Loucy (cell line): ENCODE measurements around the gene PLEKHG4.

Experiments
- H2AFZ ChIP-seq: fragments of 200-600 bp; sonication (generic); 2 replicates; pipeline ENCODE4 v1.6.0; 2016; ENCODE audit warnings: antibody characterized with exemption, mild to moderate bottlenecking, low read length, moderate library complexity
- H3F3A ChIP-seq: fragments of 200-600 bp; 2 replicates; pipeline ENCODE4 v1.6.0; 2016; ENCODE audit warnings: antibody characterized with exemption, low read depth, mild to moderate bottlenecking
- H3K27me3 ChIP-seq: fragments of 200-600 bp; sonication (generic); 2 replicates; pipeline ENCODE4 v1.6.1; 2014; ENCODE audit warnings: low read length, mild to moderate bottlenecking; ENCODE audit not compliant: insufficient read depth, poor library complexity, severe bottlenecking
- H3K36me3 ChIP-seq: fragments of 200-600 bp; sonication (generic); 2 replicates; pipeline ENCODE4 v1.6.1; 2016; ENCODE audit warnings: low read length; ENCODE audit not compliant: insufficient read depth
- H3K4me1 ChIP-seq: fragments of 200-600 bp; sonication (generic); 2 replicates; pipeline ENCODE4 v1.5.1; 2014; ENCODE audit warnings: low read length, mild to moderate bottlenecking; ENCODE audit not compliant: insufficient read depth, poor library complexity, severe bottlenecking
- H3K4me2 ChIP-seq: fragments of 200-600 bp; sonication (generic); 2 replicates; pipeline ENCODE4 v1.6.0; 2014; ENCODE audit warnings: antibody characterized with exemption, low read length, low read depth, mild to moderate bottlenecking; ENCODE audit not compliant: poor library complexity, severe bottlenecking
- H3K4me3 ChIP-seq: fragments of 200-600 bp; sonication (generic); 2 replicates; pipeline ENCODE4 v1.5.1; 2014; ENCODE audit warnings: low read length, mild to moderate bottlenecking, mixed read lengths; ENCODE audit not compliant: poor library complexity, severe bottlenecking
- H3K79me2 ChIP-seq: fragments of 200-600 bp; sonication (generic); 2 replicates; pipeline ENCODE4 v1.6.1; 2014; ENCODE audit warnings: low read length; ENCODE audit not compliant: insufficient read depth
- H3K9ac ChIP-seq: fragments of 200-600 bp; sonication (generic); 2 replicates; pipeline ENCODE4 v1.6.0; 2014; ENCODE audit warnings: mild to moderate bottlenecking, low read depth, low read length, moderate library complexity; ENCODE audit not compliant: poor library complexity, severe bottlenecking
- H3K9me2 ChIP-seq: fragments of 200-600 bp; sonication (generic); replicated peaks from 2 replicates; pipeline ENCODE4 v1.6.1; 2016; ENCODE audit warnings: low read depth, low read length, mixed read lengths
- H3K9me3 ChIP-seq: fragments of 200-600 bp; sonication (generic); 2 replicates; pipeline ENCODE4 v1.6.1; 2014; ENCODE audit warnings: mild to moderate bottlenecking, antibody characterized with exemption, low read length, low read depth; ENCODE audit not compliant: insufficient read depth
- H4K20me1 ChIP-seq: fragments of 200-600 bp; sonication (generic); 2 replicates; pipeline ENCODE4 v1.6.0; 2014; ENCODE audit warnings: antibody characterized with exemption, low read length, mild to moderate bottlenecking; ENCODE audit not compliant: insufficient read depth, poor library complexity, severe bottlenecking
- EZH2phosphoT487 ChIP-seq: fragments of 200-600 bp; IDR thresholded peaks from 2 replicates; pipeline ENCODE4 v1.6.1; 2018; ENCODE audit warnings: antibody characterized with exemption, mild to moderate bottlenecking, moderate library complexity, borderline replicate concordance
- TF ChIP-seq, protein P1 (sequence below): fragments of 200-600 bp; sonication (generic); conservative IDR thresholded peaks from 2 replicates; pipeline ENCODE4 v1.5.1; 2014; ENCODE audit warnings: mild to moderate bottlenecking, antibody characterized with exemption, low read length

Gene PLEKHG4

DNA sequence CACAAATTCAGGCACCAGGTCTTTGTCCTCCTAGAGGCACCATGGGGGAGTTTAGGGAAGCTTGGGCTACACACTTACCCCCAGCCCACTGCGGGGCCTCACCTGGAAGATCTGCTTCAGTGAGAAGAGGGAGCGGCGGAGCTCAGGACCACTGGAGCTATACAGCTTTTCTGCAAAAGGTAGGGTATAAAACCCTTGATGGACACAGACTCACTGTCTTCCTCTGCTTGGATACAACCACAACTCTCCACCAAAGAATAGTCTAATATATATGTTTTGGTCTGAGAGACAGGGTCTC, 41.1 kb upstream of the PLEKHG4 start:
- H3K27me3 ChIP-seq, result no peaks in the 10 kb centered on the region
- peaks cover 22% of the 10 kb centered on the region for H3K4me1 ChIP-seq
- peaks cover 24% of the 10 kb centered on the region; the same call in 1 of the 2 replicates for H3K79me2 ChIP-seq
- no peak overlapping the region for H2AFZ ChIP-seq
- no peak overlapping the region for H3K4me2 ChIP-seq
- no peaks in the 10 kb centered on the region for H3K9me3 ChIP-seq
- H3K9me2 ChIP-seq, result no peaks in the 10 kb centered on the region
- peaks cover 37% of the 10 kb centered on the region; the same call in 1 of the 2 replicates for H3K36me3 ChIP-seq
- no peak for TF ChIP-seq EZH2phosphoT487
- no peak overlapping the region for H3K9ac ChIP-seq
- H4K20me1 ChIP-seq, result no peaks in the 10 kb centered on the region
- H3K4me3 ChIP-seq, result no peak overlapping the region
- no peaks in the 10 kb centered on the region for H3F3A ChIP-seq

DNA sequence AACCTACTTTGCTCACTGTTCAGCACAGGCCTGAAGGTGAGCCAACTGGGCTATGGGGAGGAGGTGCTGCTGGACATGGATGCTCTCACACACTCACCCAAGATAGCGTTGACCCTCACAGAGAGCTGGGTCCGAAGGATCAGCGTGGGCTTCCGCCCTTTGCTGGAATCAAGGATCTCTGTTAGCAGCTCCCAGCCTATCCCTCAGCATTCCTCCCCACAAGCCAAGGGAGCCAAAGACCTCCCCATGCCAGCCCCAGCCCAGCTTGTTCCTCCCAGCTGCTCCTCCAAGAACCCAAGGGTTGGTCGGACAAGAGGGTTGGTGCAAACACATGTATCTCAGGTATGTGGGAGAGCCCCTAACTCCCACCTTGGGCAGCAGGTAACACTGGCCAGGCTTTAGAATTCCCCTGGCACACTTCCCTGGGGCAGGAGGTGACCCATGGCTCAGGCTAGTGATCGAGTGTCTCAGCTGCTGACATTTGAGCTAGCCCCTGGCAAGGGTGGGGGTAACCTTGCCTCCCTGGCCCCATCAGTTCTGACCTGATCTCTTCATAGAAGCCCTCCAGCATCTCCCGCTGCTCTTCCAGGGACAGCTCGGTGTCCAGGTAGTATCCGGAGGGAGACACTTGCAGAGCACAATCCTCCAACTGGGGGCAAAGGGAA, 40.4 kb upstream of the PLEKHG4 start:
- Histone ChIP-seq H3K36me3 (peaks cover 33% of the 10 kb centered on the region; the same call in 1 of the 2 replicates), H3K4me1 (peaks cover 29% of the 10 kb centered on the region)

DNA sequence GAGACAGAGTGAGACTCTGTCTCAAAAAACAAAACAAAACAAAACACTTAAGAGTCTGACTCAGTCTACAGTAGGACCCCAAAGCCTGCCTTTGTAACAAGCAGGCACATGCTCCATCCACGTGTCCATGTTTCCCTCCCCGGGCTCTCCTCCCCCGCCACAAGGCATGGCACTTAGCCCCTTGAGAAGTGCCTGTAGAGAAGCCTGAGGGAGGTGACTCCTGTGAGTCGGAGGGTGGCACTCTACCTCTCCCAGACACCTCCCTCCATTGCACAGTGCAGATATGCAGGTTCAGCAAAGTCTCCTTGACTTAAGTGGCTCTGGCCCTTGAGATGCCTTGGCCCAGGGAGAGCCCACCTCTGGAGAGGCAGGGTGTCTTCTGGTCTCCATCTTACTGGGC, 38.8 kb upstream of the PLEKHG4 start:
- Histone ChIP-seq H3K4me2 (no peak overlapping the region), H3F3A (peaks cover 8% of the 10 kb centered on the region), H3K4me1 (peaks cover 43% of the 10 kb centered on the region)

More for the DNA sequence above, 40.4 kb upstream of the PLEKHG4 start:
- no peak overlapping the region for H2AFZ ChIP-seq
- H3F3A ChIP-seq, result no peaks in the 10 kb centered on the region
- no peaks in the 10 kb centered on the region for H3K9me3 ChIP-seq
- TF ChIP-seq EZH2phosphoT487, result no peak
- TF ChIP-seq, protein P1, sequence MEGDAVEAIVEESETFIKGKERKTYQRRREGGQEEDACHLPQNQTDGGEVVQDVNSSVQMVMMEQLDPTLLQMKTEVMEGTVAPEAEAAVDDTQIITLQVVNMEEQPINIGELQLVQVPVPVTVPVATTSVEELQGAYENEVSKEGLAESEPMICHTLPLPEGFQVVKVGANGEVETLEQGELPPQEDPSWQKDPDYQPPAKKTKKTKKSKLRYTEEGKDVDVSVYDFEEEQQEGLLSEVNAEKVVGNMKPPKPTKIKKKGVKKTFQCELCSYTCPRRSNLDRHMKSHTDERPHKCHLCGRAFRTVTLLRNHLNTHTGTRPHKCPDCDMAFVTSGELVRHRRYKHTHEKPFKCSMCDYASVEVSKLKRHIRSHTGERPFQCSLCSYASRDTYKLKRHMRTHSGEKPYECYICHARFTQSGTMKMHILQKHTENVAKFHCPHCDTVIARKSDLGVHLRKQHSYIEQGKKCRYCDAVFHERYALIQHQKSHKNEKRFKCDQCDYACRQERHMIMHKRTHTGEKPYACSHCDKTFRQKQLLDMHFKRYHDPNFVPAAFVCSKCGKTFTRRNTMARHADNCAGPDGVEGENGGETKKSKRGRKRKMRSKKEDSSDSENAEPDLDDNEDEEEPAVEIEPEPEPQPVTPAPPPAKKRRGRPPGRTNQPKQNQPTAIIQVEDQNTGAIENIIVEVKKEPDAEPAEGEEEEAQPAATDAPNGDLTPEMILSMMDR, result no peak
- H3K4me3 ChIP-seq, result no peak overlapping the region
- H4K20me1 ChIP-seq, result peaks cover 7% of the 10 kb centered on the region
- H3K27me3 ChIP-seq, result no peaks in the 10 kb centered on the region
- no peak overlapping the region for H3K4me2 ChIP-seq
- no peaks in the 10 kb centered on the region for H3K9me2 ChIP-seq
- H3K79me2 ChIP-seq, result peaks cover 31% of the 10 kb centered on the region; the same call in 1 of the 2 replicates
- no peak overlapping the region for H3K9ac ChIP-seq

More for the DNA sequence above, 38.8 kb upstream of the PLEKHG4 start:
- Histone ChIP-seq H4K20me1 (peaks cover 14% of the 10 kb centered on the region), H3K27me3 (no peaks in the 10 kb centered on the region), H3K4me3 (no peak overlapping the region), H3K9me3 (no peaks in the 10 kb centered on the region), H3K9me2 (no peaks in the 10 kb centered on the region), H3K79me2 (peaks cover 36% of the 10 kb centered on the region; the same call in 1 of the 2 replicates), H3K9ac (no peak overlapping the region), H2AFZ (no peak overlapping the region), H3K36me3 (peaks cover 26% of the 10 kb centered on the region; the same call in 1 of the 2 replicates)
- no peak for TF ChIP-seq EZH2phosphoT487
- TF ChIP-seq, protein P1, result no peak
